ENCODE results near the gene DOK7.

The DOK7 gene

DNA sequence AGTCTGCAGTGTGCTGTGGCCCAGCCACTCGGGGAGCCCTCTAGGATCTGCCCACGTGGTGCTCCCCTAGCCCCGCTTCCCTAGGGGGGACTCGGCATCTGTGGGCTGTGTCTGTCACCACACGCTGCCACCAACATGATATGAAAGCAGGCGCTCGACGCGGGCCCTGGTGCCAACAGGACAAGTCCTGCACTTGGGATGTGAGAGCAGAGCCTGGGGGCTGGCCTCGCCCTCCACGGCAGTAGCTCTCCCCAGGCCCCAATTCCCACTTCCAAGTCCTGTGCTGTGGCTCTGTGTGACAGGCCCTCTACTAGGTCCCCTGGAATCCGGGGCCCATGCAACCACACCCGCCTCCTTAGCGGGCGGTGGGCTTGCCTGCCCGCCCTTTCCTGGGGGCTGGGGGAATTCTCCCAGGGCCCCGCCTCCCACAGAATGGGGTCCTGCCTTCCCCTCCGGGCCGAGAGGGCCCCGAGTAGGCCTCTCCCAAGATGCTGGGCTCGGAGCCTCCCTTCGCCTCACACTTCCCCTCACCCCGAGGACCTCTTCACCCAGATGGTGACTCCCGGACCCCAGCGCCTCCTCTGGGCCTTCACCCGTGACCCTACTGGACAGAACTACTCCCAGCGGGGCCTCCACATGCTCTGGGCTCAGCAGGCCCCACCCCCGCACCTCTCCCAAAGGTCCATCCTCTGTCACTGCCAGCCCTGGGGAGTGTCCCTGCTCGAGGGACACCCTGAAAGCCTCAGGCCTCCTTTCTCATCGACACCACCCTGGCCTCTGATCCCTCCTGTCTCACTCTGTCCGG, 57.9 kb downstream of the DOK7 start:
- DNase-seq (ENCODE audit: low read depth in 2 of 2), result no peak

DNA sequence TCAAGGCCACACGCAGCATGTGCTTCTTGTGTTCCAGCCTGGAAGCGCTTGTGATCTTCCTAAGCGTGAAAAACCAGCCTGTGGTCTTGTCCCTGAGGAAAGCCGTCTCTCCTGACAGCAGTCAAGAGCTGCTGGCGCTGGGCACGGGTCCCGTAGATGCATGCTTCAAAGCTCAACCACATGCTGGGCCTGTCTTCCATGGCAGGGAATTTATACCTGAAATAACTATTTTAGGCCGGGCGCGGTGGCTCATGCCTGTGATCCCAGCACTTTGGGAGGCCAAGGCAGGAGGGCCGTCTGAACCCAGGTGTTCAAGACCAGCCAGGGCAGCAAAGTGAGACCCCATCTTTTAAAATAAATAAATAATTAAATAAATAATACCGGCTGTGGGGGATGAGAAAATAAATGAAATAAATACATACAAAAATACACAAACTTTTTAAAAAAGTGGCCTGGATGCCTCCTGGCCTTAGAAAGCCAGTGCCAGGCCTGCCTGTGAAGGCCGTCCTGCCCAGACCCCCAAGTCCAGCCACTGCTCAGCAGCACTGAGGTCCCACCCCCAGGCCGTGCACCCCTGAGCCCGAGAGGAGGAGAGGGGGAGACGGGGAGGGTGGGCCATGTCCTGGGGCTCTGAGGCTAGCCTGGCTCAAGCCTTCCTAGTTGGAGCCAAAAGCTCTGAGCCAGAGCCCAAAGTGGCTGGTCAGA, 58.7 kb downstream of the DOK7 start:
- no peak for DNase-seq (ENCODE audit: low read depth in 2 of 2)

DNA sequence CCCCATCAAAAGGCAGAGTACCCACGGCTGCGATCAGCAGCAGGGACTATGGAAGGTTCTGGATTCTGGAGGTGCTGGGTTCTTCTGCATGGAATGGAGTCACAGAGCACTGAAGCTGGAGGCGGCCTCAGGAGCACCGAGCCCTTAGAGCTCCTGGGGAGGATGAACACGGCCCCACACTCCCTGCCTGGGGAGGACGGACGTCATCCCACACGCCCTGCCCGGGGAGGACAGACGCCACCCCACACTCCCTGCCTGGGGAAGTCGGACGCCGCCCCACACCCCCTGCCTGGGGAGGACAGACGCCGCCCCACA, 59.2 kb downstream of the DOK7 start:
- no peak for DNase-seq (ENCODE audit: low read depth in 2 of 2)

DNA sequence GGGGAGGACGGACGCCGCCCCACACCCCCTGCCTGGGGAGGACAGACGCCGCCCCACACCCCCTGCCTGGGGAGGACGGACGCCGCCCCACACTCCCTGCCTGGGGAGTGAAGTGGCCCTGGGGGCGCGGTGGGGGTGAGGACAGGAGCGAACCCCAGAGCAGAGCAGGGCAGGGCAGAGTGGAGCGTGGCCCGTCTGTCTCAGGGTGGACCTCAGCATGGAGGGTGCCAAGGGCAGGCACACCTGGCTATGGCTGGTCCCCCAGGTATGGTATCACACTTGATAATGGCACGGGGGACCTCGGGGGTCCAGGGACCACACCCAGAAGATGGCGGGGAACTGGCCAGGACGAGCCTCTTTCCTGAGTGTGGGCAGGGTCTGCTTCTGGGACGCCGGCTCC, 59.5 kb downstream of the DOK7 start:
- no peak for DNase-seq (ENCODE audit: low read depth in 2 of 2)

DNA sequence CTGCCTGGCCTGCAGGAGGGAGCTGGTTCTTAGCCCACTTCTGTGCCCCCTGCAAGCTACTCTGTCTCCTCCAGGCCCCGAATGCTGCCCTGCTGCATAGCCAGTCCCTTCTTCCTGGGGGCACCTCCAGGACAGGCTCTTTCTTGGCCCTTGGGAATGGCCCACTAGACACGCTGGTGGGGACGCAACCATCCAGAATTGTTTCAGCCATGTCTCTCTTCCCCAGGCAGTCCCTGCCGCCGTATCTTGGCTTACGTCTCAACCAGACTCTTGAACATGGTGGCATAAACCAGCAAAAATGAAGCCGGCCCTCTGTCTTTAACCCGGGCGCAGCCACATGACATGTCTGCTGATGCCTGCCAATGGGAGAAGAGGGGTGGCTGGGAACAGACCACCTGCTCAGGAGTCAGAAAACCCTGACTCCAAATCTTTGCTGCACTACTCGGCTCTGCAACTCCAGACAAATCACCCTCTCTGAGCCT, 60.1 kb downstream of the DOK7 start:
- DNase-seq (ENCODE audit: low read depth in 2 of 2), result no peak

DNA sequence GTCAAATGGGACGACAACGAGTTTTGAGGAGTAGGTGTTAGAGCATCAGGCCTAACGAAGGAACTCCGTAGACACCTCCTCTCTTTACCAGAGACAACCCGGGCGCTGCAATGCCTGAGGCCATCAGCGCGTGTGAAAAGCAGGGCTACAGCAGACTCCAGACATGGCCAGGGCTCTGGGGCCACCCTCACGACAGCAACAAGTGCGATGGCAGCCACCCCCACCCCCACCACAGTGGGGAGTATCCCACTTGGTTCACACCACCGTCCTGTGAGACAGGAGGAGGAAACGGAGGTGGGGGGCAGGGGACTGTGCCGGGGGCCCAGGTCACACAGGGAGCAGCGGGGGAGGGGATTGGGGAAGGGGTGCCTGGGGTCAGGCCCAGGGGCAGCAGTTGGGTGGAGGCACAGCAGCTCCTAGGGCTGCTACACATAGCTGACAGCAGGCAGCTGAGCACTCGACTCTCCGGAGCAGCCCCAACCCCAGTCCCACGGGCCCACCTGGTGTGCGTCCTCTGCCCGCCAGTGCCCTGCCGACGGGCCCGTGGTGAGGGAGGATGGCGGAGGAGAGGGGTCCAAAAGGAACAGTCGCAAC, 60.6 kb downstream of the DOK7 start:
- DNase-seq (ENCODE audit: low read depth in 2 of 2), result no peak

DNA sequence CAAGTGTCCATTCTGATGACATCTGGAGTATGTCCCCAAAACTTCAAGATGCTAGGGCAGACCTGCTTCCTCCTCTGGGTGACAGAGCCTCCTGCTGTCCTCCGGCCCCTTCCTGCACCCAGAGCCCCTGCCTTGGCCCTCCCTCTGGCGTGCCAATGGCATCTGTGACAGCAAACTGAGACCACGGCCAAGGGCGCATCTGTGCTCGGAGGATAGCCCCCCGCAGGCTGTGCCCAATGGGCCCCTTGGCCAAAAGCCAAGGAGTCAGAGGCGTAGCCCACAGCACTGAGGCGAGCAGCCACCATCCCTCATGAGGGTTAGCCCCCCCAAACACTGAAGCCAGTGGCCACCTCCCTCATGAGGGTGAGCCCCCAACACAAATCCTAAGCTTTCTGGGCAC, 61.2 kb downstream of the DOK7 start:
- no peak for DNase-seq (ENCODE audit: low read depth in 2 of 2)

DNA sequence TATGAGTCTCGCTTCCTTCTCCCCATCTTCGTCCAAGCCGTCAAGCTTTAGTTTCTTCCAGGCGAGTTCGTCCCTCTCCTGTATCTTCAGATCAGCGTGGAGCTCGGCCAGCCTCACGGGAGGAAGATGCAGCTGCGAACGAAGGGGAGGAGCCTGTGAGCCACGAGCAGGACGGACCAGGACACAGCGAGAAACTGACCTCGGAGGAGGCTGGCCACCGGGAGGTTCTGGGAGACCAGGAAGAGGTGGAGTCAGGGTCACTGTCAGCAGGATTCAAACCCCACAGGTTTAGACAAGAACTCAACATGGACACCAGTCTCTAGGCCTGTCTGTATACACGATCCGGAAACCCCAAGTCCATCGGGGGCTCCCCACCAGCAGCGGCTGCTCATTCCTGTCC, 61.8 kb downstream of the DOK7 start:
- no peak for DNase-seq (ENCODE audit: low read depth in 2 of 2)

DNA sequence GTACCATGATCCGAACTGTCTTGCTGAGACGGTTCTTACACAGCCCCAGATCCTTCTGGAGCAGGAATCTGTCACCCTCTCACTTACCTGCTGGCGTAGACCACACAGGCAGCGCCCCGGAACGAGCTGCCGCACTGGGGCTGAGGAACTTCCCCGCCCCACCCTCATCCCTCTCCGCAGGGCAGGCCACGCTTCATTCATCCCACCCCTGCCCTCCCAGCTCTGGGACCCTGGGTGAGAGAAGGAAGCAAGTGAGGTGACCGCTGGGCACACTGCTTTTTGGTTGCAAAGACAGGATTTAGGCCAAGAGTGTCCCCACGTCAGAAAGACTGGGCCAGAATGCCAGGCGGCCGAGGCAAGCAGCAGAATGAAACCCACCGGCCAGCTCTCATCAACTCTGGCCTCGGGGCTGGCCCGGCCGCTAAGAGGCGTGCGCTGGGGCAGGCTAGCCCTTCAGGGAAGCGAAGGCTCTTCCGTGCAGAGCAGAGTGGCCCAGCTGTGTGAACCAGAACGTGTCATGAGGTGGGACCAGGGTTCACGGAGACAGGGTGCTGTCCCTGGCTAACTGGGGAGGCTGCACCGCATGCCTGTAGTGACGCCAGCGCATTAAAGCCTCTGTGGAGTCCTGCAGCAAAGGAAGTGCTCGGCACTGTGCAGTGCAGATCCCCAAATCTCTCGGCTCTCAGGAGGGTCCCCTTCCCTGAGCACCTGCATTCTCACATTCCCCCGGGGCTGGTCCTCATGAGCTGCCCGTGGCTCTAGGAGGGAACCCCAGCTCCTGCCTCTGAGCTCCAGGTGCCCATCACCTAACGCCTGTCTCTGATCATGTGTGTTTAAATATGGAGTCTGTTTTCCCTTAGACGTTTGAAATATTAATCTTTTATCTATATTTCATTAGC, 62.7 kb downstream of the DOK7 start:
- no peak for DNase-seq (ENCODE audit: low read depth in 2 of 2)

DNA sequence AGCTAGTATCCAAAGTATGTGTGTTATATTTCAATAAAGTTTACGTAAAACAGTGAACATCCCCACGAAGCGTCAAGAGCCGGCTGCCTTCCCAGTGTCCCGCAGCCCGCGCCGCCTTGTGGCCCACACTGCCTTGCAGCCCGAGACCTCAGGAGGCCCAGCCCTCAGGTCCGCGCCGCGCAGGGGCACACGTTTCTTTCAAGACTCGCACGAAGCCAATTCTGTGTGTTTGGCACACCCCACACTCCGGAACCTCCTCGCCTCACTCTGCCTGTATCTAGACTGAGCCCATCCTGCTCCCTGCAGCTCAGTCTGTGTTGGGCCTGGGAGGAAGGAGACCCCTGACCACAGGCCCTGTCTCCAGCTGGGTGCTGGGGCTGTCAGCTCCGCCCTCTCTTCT, 63.4 kb downstream of the DOK7 start:
- no peak for DNase-seq (ENCODE audit: low read depth in 2 of 2)

DNA sequence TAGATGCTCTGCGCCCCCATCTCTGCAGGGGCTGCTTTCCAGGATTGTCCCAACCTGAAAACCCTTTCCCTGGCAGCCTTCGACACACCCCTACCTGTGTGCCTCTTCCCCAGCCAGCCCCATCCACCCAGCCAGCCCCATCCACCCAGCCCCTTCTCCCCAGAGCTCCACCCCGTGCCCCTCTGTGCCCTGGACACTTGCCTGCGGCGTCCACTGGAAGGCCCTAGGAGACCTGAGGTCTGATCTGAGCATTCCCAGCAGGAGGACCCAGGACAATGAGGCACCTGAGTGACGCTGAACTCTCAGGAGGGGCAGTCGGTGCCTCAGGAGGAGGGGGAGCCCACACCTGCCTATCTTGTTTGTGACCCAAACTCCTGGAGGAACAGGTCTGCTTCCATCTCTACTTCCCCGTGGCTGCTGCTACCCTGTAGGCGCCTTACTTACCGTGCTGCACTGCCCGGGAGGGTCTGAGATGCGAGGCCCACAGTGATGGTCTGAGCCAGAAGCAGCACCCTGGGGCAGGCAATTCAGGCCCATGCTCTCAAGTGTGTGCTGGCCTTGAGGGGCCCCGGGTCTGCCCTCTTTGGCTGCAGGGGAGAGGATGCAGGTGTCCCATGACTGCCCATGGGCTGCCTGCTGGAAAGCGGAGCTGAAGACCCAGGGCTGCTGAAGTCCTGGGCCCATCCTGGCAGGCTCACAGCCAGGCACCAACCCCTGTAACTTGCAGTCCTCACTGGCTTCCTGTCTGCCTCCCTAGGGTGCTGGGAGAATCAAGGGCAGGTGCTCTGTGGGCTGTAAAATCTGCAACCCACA, 64.2 kb downstream of the DOK7 start:
- no peak for DNase-seq (ENCODE audit: low read depth in 2 of 2)

DNA sequence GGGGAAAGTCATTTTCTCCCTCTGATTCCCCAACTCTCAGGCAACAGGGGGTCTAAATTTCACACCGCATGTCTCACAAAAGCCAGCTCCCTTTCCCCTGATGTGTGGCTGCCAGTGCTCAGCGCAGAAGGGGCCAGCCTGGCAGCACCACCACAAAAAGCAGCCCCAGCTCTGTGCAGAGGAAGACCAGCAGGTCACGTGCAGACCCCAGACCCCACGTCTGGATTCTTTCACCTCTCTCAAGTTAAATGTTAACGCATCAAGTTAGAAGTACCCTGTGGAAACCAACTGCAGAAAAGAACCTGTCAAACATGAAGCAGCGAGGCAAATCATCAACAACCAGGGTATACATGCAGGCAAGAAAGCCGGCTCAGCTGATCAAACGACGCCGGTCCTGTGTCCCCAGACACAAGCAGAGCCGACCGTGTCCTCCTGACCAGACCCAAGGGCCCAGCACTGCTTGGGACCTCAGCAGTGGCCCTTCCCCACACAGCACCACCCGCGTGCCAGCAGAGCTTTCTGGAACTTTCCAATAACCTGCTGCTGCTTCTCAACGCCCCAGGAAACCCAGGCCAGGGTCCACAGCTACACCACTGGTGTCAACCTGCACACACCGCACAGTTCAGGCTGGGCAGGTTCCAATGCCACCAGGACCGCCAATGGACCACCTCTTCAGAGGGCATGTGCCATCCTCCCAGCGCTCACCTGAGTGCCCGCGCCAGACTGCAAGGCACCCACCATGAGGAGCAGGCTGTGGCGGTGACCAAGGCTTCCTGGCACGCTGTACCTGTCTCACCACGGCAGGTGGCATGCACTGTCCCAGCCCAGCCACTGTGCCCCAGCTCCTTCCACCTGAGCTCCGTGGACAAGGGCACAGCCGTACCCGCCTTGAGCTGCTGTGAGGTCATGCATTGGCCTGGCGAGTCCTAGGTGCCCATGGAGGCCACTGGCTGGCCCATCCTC, 65.1 kb downstream of the DOK7 start:
- no peak for DNase-seq (ENCODE audit: low read depth in 2 of 2)

DNA sequence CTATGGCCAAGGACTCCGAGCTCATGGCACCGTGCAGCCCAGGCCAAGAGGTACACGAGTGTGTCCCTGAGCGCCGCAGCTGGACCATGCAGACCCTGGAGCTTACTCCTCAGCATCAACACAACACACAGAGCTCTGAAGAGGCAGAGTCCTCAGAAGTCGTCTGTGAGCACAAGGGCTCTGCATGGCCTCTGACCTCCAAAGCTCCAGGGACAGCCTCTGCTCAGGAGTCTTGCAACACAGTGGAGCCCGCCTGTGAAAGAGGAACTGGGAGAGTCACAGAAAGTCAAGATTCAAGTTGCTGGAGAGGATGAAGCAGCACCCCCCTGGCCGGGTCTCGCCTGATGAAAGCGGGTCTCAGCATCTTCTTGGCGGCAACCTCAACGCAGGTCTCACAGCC, 66.3 kb downstream of the DOK7 start:
- DNase-seq (ENCODE audit: low read depth in 2 of 2), result no peak

DNA sequence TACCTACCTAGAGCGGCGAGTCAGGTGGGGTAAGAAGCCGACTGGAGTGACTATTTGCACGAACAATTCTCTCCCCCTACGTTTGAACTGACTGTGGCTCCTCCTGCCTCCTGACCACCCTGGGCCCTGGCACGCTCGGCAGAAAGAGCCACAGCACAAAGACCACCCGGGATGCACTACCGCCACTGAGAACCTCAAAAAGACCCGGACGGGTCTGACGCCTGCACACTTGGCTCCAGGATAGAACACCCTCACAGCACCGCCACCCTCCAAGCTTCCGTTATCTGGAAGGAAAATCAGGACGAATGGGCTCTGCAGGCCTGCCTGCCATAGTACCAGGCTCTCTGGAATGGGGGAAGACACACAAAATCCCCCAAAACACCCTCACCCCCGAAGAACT, 66.9 kb downstream of the DOK7 start:
- no peak for DNase-seq (ENCODE audit: low read depth in 2 of 2)

DNA sequence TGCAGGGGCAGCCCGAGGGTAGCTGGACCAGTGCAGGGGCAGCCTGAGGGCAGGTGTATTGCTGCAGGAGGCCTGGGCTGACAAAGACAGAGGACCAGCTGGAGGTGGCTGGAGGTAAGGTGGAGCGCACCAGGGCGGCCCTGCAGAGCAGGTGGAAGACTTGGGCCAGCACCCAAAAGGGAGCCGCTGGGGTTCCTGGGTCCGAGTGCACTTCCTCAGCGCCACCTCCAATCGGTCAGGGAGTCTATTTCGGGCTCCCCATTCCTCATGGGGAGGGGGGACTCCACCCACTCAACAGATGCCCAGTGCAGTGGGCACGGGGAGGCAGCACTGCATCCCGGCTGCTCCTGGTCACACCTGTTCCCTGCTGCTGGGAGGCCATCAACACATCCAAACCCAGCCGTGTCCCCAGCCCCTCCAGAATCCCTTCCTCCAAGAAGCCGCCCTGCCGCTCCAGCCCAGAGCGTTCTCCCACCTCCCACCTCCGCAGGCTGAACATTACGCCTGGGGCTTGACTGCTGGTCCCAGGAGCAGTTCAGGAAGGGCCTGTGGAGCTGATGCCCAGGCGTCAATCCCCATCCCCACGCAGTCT, 67.7 kb downstream of the DOK7 start:
- DNase-seq (ENCODE audit: low read depth in 2 of 2), result no peak

DNA sequence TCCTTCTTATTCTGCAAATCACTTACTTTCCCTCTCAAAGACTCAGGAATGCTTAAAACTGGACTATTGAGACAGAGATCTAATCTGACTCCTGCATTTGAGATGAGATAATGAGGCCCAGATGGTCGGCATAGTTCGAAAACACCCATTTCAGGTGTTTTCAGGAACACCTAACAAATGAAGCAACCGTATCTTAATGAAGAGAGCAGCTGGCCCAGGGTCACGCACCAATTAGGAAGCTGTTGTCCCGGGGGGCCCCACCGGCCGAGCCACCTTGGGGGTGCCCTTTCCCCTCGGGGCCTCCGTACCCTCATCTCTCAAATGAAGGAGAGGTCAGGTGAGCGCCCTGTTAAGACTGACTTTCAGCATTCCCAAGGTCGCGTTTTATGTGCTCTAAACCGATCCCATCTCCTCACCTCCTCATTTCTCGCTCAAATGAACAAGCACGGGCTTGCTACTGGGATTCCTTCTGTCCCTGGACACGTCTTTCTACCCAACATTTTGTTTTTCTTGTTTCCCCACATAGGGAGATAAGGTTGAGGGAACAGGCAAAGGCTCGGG, 68.3 kb downstream of the DOK7 start:
- no peak for DNase-seq (ENCODE audit: low read depth in 2 of 2)

DNA sequence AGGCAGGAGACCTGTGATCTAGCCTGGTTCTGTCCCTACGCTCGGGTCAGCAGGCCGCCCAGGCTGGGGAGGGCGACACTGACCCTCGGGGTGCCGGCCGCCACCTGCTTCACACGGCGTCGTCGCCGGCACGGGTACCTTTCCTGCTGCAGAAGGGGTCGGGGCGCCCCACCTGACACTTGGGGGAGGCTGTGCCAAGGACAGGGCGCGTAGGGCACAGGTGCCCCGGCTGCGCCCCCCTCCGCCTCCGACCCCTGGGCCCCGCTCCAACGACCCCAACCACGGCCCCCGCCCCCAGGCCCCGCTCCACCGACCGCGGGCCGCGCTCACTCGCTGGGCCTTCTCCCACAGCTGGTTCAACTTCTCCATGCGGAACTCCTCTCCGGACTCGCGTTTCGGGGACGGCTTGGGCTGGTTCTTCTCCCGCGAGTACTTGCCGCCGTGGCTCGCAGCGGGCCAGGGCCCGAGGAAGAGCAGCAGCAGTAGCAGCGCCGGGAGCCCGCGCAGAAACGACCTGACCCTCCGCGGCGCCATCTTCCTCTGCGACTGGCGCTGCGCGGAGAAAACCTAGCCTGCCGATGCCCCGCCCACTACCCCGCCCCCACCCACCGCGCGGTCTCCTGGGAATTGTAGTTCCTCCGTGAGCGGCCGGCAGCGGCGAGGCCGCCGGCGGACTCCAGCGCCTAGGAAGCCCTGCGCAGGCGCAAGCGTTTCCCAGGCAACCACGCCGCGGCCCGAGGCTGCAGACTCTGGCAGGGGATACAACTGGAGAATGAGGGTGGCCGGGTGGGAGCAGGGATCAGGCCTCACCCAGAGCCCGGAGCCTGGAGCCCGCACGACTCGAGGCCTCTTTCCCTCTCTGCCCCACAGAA, 69.0 kb downstream of the DOK7 start, which contains the start of gene LRPAP1:
TSS of gene LRPAP1 (minus strand) at position 544 of the 872 bp plus-strand sequence. CDS start at position 534, 10 bp downstream.
- DNase-seq (ENCODE audit: low read depth in 2 of 2), result peak; percentile 81 to 84

DNA sequence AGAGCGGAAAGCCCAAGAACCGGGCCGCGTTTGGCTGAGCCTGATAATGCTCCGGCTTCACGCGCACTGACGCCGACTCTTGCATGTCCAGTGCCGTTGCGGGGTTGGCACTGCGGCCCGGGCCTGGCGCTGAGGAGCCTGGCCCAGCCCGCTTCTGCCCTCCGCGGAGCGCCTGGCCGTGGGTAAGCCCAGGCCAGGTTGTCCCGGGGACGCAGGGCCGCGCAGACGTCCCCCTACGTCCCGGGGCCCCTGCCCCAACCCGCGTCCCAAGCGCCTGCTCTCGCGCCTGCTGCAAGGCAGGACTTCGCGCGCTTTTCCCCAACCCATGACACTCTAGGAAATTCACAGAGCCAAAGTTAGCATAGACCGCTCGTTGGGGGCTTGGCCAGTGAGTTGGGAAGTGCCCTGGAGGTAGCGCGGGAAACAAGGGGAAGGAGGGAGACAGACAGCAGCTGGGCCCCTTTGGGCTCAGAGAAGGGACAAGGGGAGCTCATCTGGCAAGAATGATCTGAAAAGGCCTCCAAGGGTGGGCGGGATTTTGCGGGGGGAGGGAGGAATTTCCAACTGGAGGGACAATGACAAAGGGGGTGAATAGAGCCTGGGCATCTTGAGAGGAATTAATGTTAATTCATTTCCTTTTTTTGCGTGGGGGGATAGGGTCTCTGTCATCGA, 69.8 kb downstream of the DOK7 start:
- DNase-seq (ENCODE audit: low read depth in 2 of 2), result no peak
